Measurements from ENCODE around the gene CTSE.

- TF ChIP-seq POLR2AphosphoS5 (IDR thresholded peaks at IDR 0.05) = no peak
- TF ChIP-seq CTCF (IDR thresholded peaks at IDR 0.05) = no peak
These were observed 929 bp downstream of the CTSE start for GRCh38 chr1:206022766-206023165.
